Measurements from ENCODE around the gene PIGH. TPM values are rescaled to one million over a fixed set of nuclear protein-coding genes. Genes with fewer than 3 reads are reported as not detected.
"Not testable (repeated sequence)": the region's sequence is repeated elsewhere in the genome, so short reads cannot be mapped to it uniquely, and the experiment has no call there.

The PIGH gene
- total RNA-seq, 6 donors from 2014 or later: 11.5 to 27.5 (median 23.1) TPM

GRCh38 chr14:67610491-67610890, 10.4 kb upstream of the PIGH start:
- Histone ChIP-seq H3K27me3 (no peaks in the 10 kb centered on the region), H3K27ac (no peak overlapping the region), H3K4me1 (no peaks in the 10 kb centered on the region), H3K9me3 (no peaks in the 10 kb centered on the region), H3K4me3 (no peak overlapping the region), H3K36me3 (no peaks in the 10 kb centered on the region)
- 84% methylated on average over 1 of the region's 1 CpG for WGBS, 2 donors
- ATAC-seq (ENCODE audit: low FRiP score in 2 of 2): no peak
- no peak for TF ChIP-seq EP300 (IDR thresholded peaks at IDR 0.05)
- no peak for TF ChIP-seq POLR2A (IDR thresholded peaks at IDR 0.05)
- no peak for TF ChIP-seq CTCF (IDR thresholded peaks at IDR 0.05)
- TF ChIP-seq POLR2AphosphoS5 (IDR thresholded peaks at IDR 0.05): no peak
- DNase-seq: no peak

GRCh38 chr14:67609642-67610310, 9.7 kb upstream of the PIGH start:
- TF ChIP-seq POLR2AphosphoS5 (IDR thresholded peaks at IDR 0.05): no peak
- no peak for TF ChIP-seq CTCF (IDR thresholded peaks at IDR 0.05)
- no peak for TF ChIP-seq EP300 (IDR thresholded peaks at IDR 0.05)
- TF ChIP-seq POLR2A (IDR thresholded peaks at IDR 0.05): no peak
- Histone ChIP-seq H3K4me1 (no peaks in the 10 kb centered on the region), H3K9me3 (no peaks in the 10 kb centered on the region), H3K4me3 (no peak overlapping the region), H3K27ac (no peak overlapping the region), H3K36me3 (no peaks in the 10 kb centered on the region), H3K27me3 (no peaks in the 10 kb centered on the region)
- ATAC-seq (ENCODE audit: low FRiP score in 2 of 2): no peak
- DNase-seq: peak in 1 of 2 donors; percentile 41
- 75 to 79% methylated on average over 10 of the region's 10 CpGs for WGBS, 2 donors

GRCh38 chr14:67607646-67608045, 7.6 kb upstream of the PIGH start:
- 95 to 98% methylated on average over 5 of the region's 5 CpGs for WGBS, 2 donors
- Histone ChIP-seq H3K4me1 (no peaks in the 10 kb centered on the region), H3K27ac (no peak overlapping the region), H3K27me3 (no peaks in the 10 kb centered on the region), H3K4me3 (no peak overlapping the region), H3K9me3 (no peaks in the 10 kb centered on the region), H3K36me3 (no peaks in the 10 kb centered on the region)
- DNase-seq: no peak
- ATAC-seq (ENCODE audit: low FRiP score in 2 of 2): no peak
- no peak for TF ChIP-seq POLR2AphosphoS5 (IDR thresholded peaks at IDR 0.05)
- TF ChIP-seq CTCF (IDR thresholded peaks at IDR 0.05): no peak
- TF ChIP-seq EP300 (IDR thresholded peaks at IDR 0.05): no peak
- no peak for TF ChIP-seq POLR2A (IDR thresholded peaks at IDR 0.05)

GRCh38 chr14:67602995-67603545, 3.0 kb upstream of the PIGH start:
- no peaks in the 10 kb centered on the region for H3K9me3 ChIP-seq
- ATAC-seq (ENCODE audit: low FRiP score in 2 of 2) (no peak), DNase-seq (no peak)
- H3K4me3 ChIP-seq: no peak overlapping the region
- H3K36me3 ChIP-seq: no peaks in the 10 kb centered on the region
- 65 to 70% methylated on average over 5 of the region's 5 CpGs for WGBS, 2 donors
- H3K27ac ChIP-seq: no peak overlapping the region
- H3K4me1 ChIP-seq: peaks cover 5 to 14% (median 9%) of the 10 kb centered on the region in 4 donors
- no peak for TF ChIP-seq CTCF (IDR thresholded peaks at IDR 0.05)
- TF ChIP-seq POLR2A (IDR thresholded peaks at IDR 0.05): no peak
- TF ChIP-seq POLR2AphosphoS5 (IDR thresholded peaks at IDR 0.05): no peak
- no peak for TF ChIP-seq EP300 (IDR thresholded peaks at IDR 0.05)
- H3K27me3 ChIP-seq: no peaks in the 10 kb centered on the region

GRCh38 chr14:67602076-67602475, 2.0 kb upstream of the PIGH start:
- WGBS, 2 donors: 72 to 80% methylated on average over 7 of the region's 7 CpGs
- ATAC-seq (ENCODE audit: low FRiP score in 2 of 2): no peak
- DNase-seq: no peak

GRCh38 chr14:67600562-67600974, 500 bp upstream of the PIGH start:
- H3K4me1 ChIP-seq: peaks cover 5 to 14% (median 10%) of the 10 kb centered on the region in 4 donors
- H3K27ac ChIP-seq: peak overlapping the region; percentile 78 to 84 (median 84)
- peak overlapping the region in 3 of 4 donors; percentile 60 to 73 (median 69) for H3K4me3 ChIP-seq
- not testable (repeated sequence) for H3K9me3 ChIP-seq; H3K27me3 ChIP-seq; H3K36me3 ChIP-seq; ATAC-seq (ENCODE audit: low FRiP score in 2 of 2)
- 90 to 91% methylated on average over 21 of the region's 21 CpGs for WGBS, 2 donors
- peak in 1 of 2 donors; percentile 50 for DNase-seq

More at GRCh38 chr14:67602076-67602475, 2.0 kb upstream of the PIGH start:
- TF ChIP-seq POLR2A (IDR thresholded peaks at IDR 0.05): no peak
- TF ChIP-seq POLR2AphosphoS5 (IDR thresholded peaks at IDR 0.05): no peak
- no peak for TF ChIP-seq EP300 (IDR thresholded peaks at IDR 0.05)
- no peak for TF ChIP-seq CTCF (IDR thresholded peaks at IDR 0.05)
- H3K36me3 ChIP-seq: no peaks in the 10 kb centered on the region
- no peaks in the 10 kb centered on the region for H3K27me3 ChIP-seq
- H3K27ac ChIP-seq: no peak overlapping the region
- H3K4me1 ChIP-seq: peaks cover 5 to 14% (median 10%) of the 10 kb centered on the region in 4 donors
- no peaks in the 10 kb centered on the region for H3K9me3 ChIP-seq
- no peak overlapping the region for H3K4me3 ChIP-seq
